HepG2 (cell line): Measurements from ENCODE around the gene EMILIN1. TPM values are rescaled to one million over a fixed set of nuclear protein-coding genes. Genes with fewer than 3 reads are reported as not detected.
A peak's percentile ranks its signal among the peaks of the same experiment; 100 is the strongest.

Source experiments
- ARID5B ChIP-seq: IDR thresholded peaks from 2 replicates; pipeline ENCODE4 v1.4.0; 2020; ENCODE audit warnings: mild to moderate bottlenecking, missing genetic modification reagents
- CC2D1A ChIP-seq: sonication (generic); formaldehyde crosslinking; IDR thresholded peaks from 2 replicates; pipeline ENCODE4 v1.8.1; 2023; ENCODE audit warnings: mild to moderate bottlenecking, missing genetic modification reagents
- CREB1 ChIP-seq, 2 experiments: fragments of 450-650 bp in 1 of 2; IDR thresholded peaks; 2 replicates each; pipeline ENCODE4 v1.6.1; 2016 to 2017; ENCODE audit warnings: control low read depth in 1 of 2, mild to moderate bottlenecking in 1 of 2, missing compliant biosample characterization in 1 of 2, missing genetic modification characterization in 1 of 2
- FIP1L1 ChIP-seq: fragments of 200-400 bp; formaldehyde crosslinking; IDR thresholded peaks from 2 replicates; pipeline ENCODE4 v1.6.1; 2018; ENCODE audit warnings: low read depth, mild to moderate bottlenecking, low read length, moderate library complexity, borderline replicate concordance; ENCODE audit not compliant: insufficient read depth
- FOSL1 ChIP-seq: sonication (generic); formaldehyde crosslinking; IDR thresholded peaks from 2 replicates; pipeline ENCODE4 v1.9.0; 2021; ENCODE audit warnings: missing genetic modification reagents, borderline replicate concordance
- HOXA5 ChIP-seq: sonication (generic); formaldehyde crosslinking; IDR thresholded peaks from 2 replicates; pipeline ENCODE4 v1.4.0; 2020; ENCODE audit warnings: missing genetic modification reagents
- MED8 ChIP-seq: sonication (generic); formaldehyde crosslinking; IDR thresholded peaks from 2 replicates; pipeline ENCODE4 v1.8.1; 2023; ENCODE audit warnings: mild to moderate bottlenecking, missing genetic modification reagents; ENCODE audit not compliant: insufficient replicate concordance
- MTERF4 ChIP-seq: sonication (generic); formaldehyde crosslinking; IDR thresholded peaks from 2 replicates; pipeline ENCODE4 v1.8.0; 2023; ENCODE audit warnings: mild to moderate bottlenecking, missing genetic modification reagents
- NCOA5 ChIP-seq: sonication (generic); formaldehyde crosslinking; IDR thresholded peaks from 2 replicates; pipeline ENCODE4 v1.4.0; 2020; ENCODE audit warnings: missing genetic modification reagents
- NONO ChIP-seq, 2 experiments: fragments of 450-650 bp in 1 of 2; sonication (generic) in 1 of 2; formaldehyde crosslinking in 1 of 2; IDR thresholded peaks in 1 of 2; conservative IDR thresholded peaks in 1 of 2; 2 replicates each; pipeline versions ENCODE4 v1.6.1 to v1.8.0; 2017 to 2022; ENCODE audit warnings: mild to moderate bottlenecking in 1 of 2, missing genetic modification reagents in 1 of 2, moderate library complexity in 1 of 2
- SKI ChIP-seq: fragments of 450-650 bp; IDR thresholded peaks from one replicate; pipeline ENCODE4 v1.6.1; 2018; ENCODE audit warnings: mild to moderate bottlenecking; ENCODE audit not compliant: partially characterized antibody
- SOX5 ChIP-seq: IDR thresholded peaks from 2 replicates; pipeline ENCODE4 v1.6.1; 2016; ENCODE audit warnings: borderline replicate concordance
- STAG1 ChIP-seq: sonication (generic); formaldehyde crosslinking; IDR thresholded peaks from 2 replicates; pipeline ENCODE4 v1.4.0; 2020; ENCODE audit warnings: missing genetic modification reagents
- TEF ChIP-seq: sonication (generic); formaldehyde crosslinking; IDR thresholded peaks from 2 replicates; pipeline ENCODE4 v1.5.0; 2020; ENCODE audit warnings: missing genetic modification reagents
- TFE3 ChIP-seq: IDR thresholded peaks from 2 replicates; pipeline ENCODE4 v1.6.1; 2016
- ZFP62 ChIP-seq: sonication (generic); formaldehyde crosslinking; IDR thresholded peaks from 2 replicates; pipeline ENCODE4 v1.4.0; 2020; ENCODE audit warnings: missing genetic modification reagents
- ZHX1 ChIP-seq: sonication (generic); formaldehyde crosslinking; IDR thresholded peaks from 2 replicates; pipeline ENCODE4 v1.8.1; 2022; ENCODE audit warnings: low read depth, mild to moderate bottlenecking, missing genetic modification reagents
- ZSCAN22 ChIP-seq: sonication (generic); formaldehyde crosslinking; IDR thresholded peaks from 2 replicates; pipeline ENCODE4 v1.4.0; 2020; ENCODE audit warnings: mild to moderate bottlenecking, missing genetic modification reagents
- polyA plus RNA-seq, 8 experiments: library from polyadenylated mRNA; depleted of rRNA in 3 of 8; stranded (reverse) in 7 of 8; unstranded in 1 of 8; fragments of >200 nt; fragmentation: Illumina TruSeq in 4 of 8; extraction: Trizol in 4 of 8; gene quantifications; 2 replicates each; pipeline versions ENCODE4 v1.2.1 to v1.2.3, GENCODE V29; 2011 to 2016; ENCODE audit warnings: low read depth in 4 of 8, missing spikeins in 1 of 8, mixed read lengths in 1 of 8; ENCODE audit not compliant: insufficient read depth in 1 of 8
- total RNA-seq, 5 experiments: library from RNA; depleted of rRNA; stranded (reverse); fragments of >200 nt; fragmentation: Illumina TruSeq; extraction: Trizol; gene quantifications; 2 replicates each; pipeline ENCODE4 v1.2.3, GENCODE V29; 2016; ENCODE audit warnings: low read depth in 1 of 5

EMILIN1 gene
- total and polyA plus RNA-seq, 2 of the 13 experiments (the other 11 are each of a cell fraction or from before 2014, with no cell fraction given): 8.1 to 9.7 TPM

- TF ChIP-seq NCOA5 (no peak), TFE3 (CRISPR knock-in tag) (peak; percentile 6; the same call in 1 of the 2 replicates), FIP1L1 (no peak), CC2D1A (CRISPR knock-in tag) (no peak), ZFP62 (CRISPR knock-in tag) (no peak), NONO (IDR thresholded peaks at IDR 0.05) (no peak), NONO (CRISPR knock-in tag; conservative IDR thresholded peaks at IDR 0.05) (no peak; the same call in none of the 2 replicates), MED8 (CRISPR knock-in tag) (no peak), STAG1 (CRISPR knock-in tag) (no peak), CREB1 (IDR thresholded peaks at IDR 0.05) (no peak), CREB1 (CRISPR knock-in tag; IDR thresholded peaks at IDR 0.05) (no peak), ZHX1 (CRISPR knock-in tag) (peak; percentile 10; the same call in 1 of the 2 replicates), TEF (CRISPR knock-in tag) (no peak), FOSL1 (CRISPR knock-in tag) (no peak), HOXA5 (CRISPR knock-in tag) (no peak), ZSCAN22 (no peak), SKI (no peak), ARID5B (CRISPR knock-in tag) (no peak), MTERF4 (CRISPR knock-in tag) (peak; percentile 92; the same call in 1 of the 2 replicates), SOX5 (CRISPR knock-in tag) (peak; percentile 50; the same call in 1 of the 2 replicates)
Observed at GRCh38 chr2:27086724-27087593, 8.5 kb downstream of the EMILIN1 start, which contains the start of gene KHK (continued).
